Measurements from ENCODE around the gene IPPK.

DNA sequence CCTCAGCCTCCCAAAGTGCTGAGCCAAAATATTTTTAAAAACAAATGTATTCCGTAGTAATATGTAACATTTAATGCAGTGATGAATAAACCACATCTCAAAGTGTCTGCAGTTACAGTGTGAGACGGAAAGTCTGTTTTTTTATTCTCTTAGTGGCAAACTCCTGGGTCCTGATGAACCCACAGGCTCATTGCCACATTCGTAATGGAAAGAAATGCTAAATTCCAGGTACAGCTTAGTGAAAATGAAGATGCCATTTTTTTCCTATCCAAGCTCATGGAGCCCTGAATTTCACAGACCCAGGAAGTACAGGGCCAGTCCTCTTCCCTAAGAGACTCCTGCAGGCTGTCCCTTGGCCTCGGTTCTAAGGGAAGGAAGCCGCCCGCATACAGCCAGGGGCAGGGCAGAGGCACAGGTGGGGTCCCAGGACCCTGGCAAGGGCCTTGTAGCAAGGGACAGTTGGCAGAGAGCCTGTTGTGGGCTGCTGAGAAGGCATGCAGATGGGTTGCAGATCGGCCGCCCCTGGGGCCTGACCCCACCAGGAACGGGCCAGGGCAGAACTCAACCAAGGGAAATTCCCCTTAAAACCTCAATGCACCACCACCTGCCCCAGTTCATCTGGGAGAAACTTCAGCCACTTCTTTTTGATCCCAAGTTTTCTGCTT lies 36.2 kb downstream of the IPPK start:
- TF ChIP-seq, protein P1, sequence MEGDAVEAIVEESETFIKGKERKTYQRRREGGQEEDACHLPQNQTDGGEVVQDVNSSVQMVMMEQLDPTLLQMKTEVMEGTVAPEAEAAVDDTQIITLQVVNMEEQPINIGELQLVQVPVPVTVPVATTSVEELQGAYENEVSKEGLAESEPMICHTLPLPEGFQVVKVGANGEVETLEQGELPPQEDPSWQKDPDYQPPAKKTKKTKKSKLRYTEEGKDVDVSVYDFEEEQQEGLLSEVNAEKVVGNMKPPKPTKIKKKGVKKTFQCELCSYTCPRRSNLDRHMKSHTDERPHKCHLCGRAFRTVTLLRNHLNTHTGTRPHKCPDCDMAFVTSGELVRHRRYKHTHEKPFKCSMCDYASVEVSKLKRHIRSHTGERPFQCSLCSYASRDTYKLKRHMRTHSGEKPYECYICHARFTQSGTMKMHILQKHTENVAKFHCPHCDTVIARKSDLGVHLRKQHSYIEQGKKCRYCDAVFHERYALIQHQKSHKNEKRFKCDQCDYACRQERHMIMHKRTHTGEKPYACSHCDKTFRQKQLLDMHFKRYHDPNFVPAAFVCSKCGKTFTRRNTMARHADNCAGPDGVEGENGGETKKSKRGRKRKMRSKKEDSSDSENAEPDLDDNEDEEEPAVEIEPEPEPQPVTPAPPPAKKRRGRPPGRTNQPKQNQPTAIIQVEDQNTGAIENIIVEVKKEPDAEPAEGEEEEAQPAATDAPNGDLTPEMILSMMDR (IDR thresholded peaks at IDR 0.05 in 4 of 5, conservative IDR thresholded peaks at IDR 0.05 in 1 of 5), result no peak
- TF ChIP-seq POLR2A (IDR thresholded peaks at IDR 0.05), result no peak

All from gastrocnemius medialis (tissue), 4 donors.